ENCODE data around the gene RAB24.
"Not testable (repeated sequence)": the region's sequence is repeated elsewhere in the genome, so short reads cannot be mapped to it uniquely, and the experiment has no call there.

RAB24 gene

GRCh38 chr5:177303121-177303924, at the start of gene RAB24, which contains the start of gene PRELID1:
Gene RAB24, minus strand, starts transcription at chr5:177303719. Its CDS starts 431 bp downstream, at chr5:177303288.
Gene PRELID1, plus strand, starts transcription at chr5:177303799. Its CDS starts 187 bp downstream, at chr5:177303986.
- H3K36me3 ChIP-seq (ENCODE audit: insufficient read depth, low read depth, low read length), result peaks cover 49% of the 10 kb centered on the region
- H3K9me3 ChIP-seq (ENCODE audit: insufficient read depth, low read depth, low read length), result no peaks in the 10 kb centered on the region
- no peak within 1 kb of the TSS for H3K27ac ChIP-seq (ENCODE audit: low read length)
- peaks cover 5% of the 10 kb centered on the region for H3K4me1 ChIP-seq (ENCODE audit: insufficient read depth, low read length)
- no peaks in the 10 kb centered on the region for H3K27me3 ChIP-seq (ENCODE audit: insufficient read depth, low read length)
- peak within 1 kb of the TSS; percentile 96 for H3K9ac ChIP-seq (ENCODE audit: low read depth, low read length)
- H3K4me3 ChIP-seq (ENCODE audit: low read length), result peak within 1 kb of the TSS; percentile 98

- Histone ChIP-seq H3K9me3 (ENCODE audit: insufficient read depth, low read depth, low read length) (no peaks in the 10 kb centered on the region), H3K27ac (ENCODE audit: low read length) (no peak overlapping the region), H3K27me3 (ENCODE audit: insufficient read depth, low read length) (peaks cover 19% of the 10 kb centered on the region), H3K36me3 (ENCODE audit: insufficient read depth, low read depth, low read length) (0 out of 2 replicates have a peak, but pooled peaks cover 4% of the 10 kb centered on the region), H3K4me1 (ENCODE audit: insufficient read depth, low read length) (peaks cover 7% of the 10 kb centered on the region), H3K4me3 (ENCODE audit: low read length) (no peak overlapping the region), H3K9ac (ENCODE audit: low read depth, low read length) (no peak overlapping the region)
These were observed 49.6 kb upstream of the RAB24 start for GRCh38 chr5:177353093-177353492.

GRCh38 chr5:177351392-177352329, 48.1 kb upstream of the RAB24 start, which contains the start of gene LMAN2:
Gene LMAN2, minus strand, starts transcription at chr5:177351668. Its CDS starts 21 bp downstream, at chr5:177351647.
- Histone ChIP-seq H3K36me3 (ENCODE audit: insufficient read depth, low read depth, low read length) (peaks cover 16% of the 10 kb centered on the region; the same call in 1 of the 2 replicates), H3K4me1 (ENCODE audit: insufficient read depth, low read length) (peaks cover 7% of the 10 kb centered on the region)

GRCh38 chr5:177350776-177351391, 47.4 kb upstream of the RAB24 start:
- peak overlapping the region; percentile 89 for H3K27ac ChIP-seq (ENCODE audit: low read length)
- H3K9me3 ChIP-seq (ENCODE audit: insufficient read depth, low read depth, low read length), result no peaks in the 10 kb centered on the region
- peaks cover 7% of the 10 kb centered on the region for H3K4me1 ChIP-seq (ENCODE audit: insufficient read depth, low read length)
- H3K27me3 ChIP-seq (ENCODE audit: insufficient read depth, low read length), result peaks cover 6% of the 10 kb centered on the region
- H3K36me3 ChIP-seq (ENCODE audit: insufficient read depth, low read depth, low read length), result peaks cover 19% of the 10 kb centered on the region; the same call in 1 of the 2 replicates
- peak overlapping the region; percentile 99 for H3K4me3 ChIP-seq (ENCODE audit: low read length)
- H3K9ac ChIP-seq (ENCODE audit: low read depth, low read length), result peak overlapping the region; percentile 96

More at GRCh38 chr5:177351392-177352329, 48.1 kb upstream of the RAB24 start, which contains the start of gene LMAN2:
- peak within 1 kb of the TSS; percentile 99 for H3K4me3 ChIP-seq (ENCODE audit: low read length)
- peaks cover 11% of the 10 kb centered on the region for H3K27me3 ChIP-seq (ENCODE audit: insufficient read depth, low read length)
- H3K9me3 ChIP-seq (ENCODE audit: insufficient read depth, low read depth, low read length), result no peaks in the 10 kb centered on the region
- peak within 1 kb of the TSS; percentile 89 for H3K27ac ChIP-seq (ENCODE audit: low read length)
- H3K9ac ChIP-seq (ENCODE audit: low read depth, low read length), result peak within 1 kb of the TSS; percentile 96

GRCh38 chr5:177349762-177350161, 46.2 kb upstream of the RAB24 start:
- Histone ChIP-seq H3K4me1 (ENCODE audit: insufficient read depth, low read length) (peaks cover 7% of the 10 kb centered on the region), H3K27me3 (ENCODE audit: insufficient read depth, low read length) (peaks cover 2% of the 10 kb centered on the region), H3K36me3 (ENCODE audit: insufficient read depth, low read depth, low read length) (peaks cover 19% of the 10 kb centered on the region; the same call in 1 of the 2 replicates), H3K9ac (ENCODE audit: low read depth, low read length) (no peak overlapping the region), H3K9me3 (ENCODE audit: insufficient read depth, low read depth, low read length) (no peaks in the 10 kb centered on the region), H3K27ac (ENCODE audit: low read length) (no peak overlapping the region), H3K4me3 (ENCODE audit: low read length) (no peak overlapping the region; the same call in 1 of the 2 replicates)

GRCh38 chr5:177349362-177349647, 45.8 kb upstream of the RAB24 start:
- Histone ChIP-seq H3K4me1 (ENCODE audit: insufficient read depth, low read length) (peaks cover 7% of the 10 kb centered on the region), H3K9ac (ENCODE audit: low read depth, low read length) (no peak overlapping the region), H3K27me3 (ENCODE audit: insufficient read depth, low read length) (peaks cover 2% of the 10 kb centered on the region; the same call in 1 of the 2 replicates), H3K4me3 (ENCODE audit: low read length) (no peak overlapping the region), H3K36me3 (ENCODE audit: insufficient read depth, low read depth, low read length) (peaks cover 19% of the 10 kb centered on the region; the same call in 1 of the 2 replicates), H3K9me3 (ENCODE audit: insufficient read depth, low read depth, low read length) (no peaks in the 10 kb centered on the region), H3K27ac (ENCODE audit: low read length) (no peak overlapping the region)

- Histone ChIP-seq H3K9me3 (ENCODE audit: insufficient read depth, low read depth, low read length) (no peaks in the 10 kb centered on the region), H3K27ac (ENCODE audit: low read length) (no peak overlapping the region), H3K27me3 (ENCODE audit: insufficient read depth, low read length) (no peaks in the 10 kb centered on the region), H3K36me3 (ENCODE audit: insufficient read depth, low read depth, low read length) (peaks cover 25% of the 10 kb centered on the region; the same call in 1 of the 2 replicates), H3K9ac (ENCODE audit: low read depth, low read length) (no peak overlapping the region), H3K4me3 (ENCODE audit: low read length) (no peak overlapping the region), H3K4me1 (ENCODE audit: insufficient read depth, low read length) (peaks cover 7% of the 10 kb centered on the region)
These were observed 44.2 kb upstream of the RAB24 start for GRCh38 chr5:177347699-177348098.

- H3K27me3 ChIP-seq (ENCODE audit: insufficient read depth, low read length), result no peaks in the 10 kb centered on the region
- H3K4me3 ChIP-seq (ENCODE audit: low read length), result no peak overlapping the region
- H3K4me1 ChIP-seq (ENCODE audit: insufficient read depth, low read length), result peaks cover 7% of the 10 kb centered on the region
- no peak overlapping the region for H3K9ac ChIP-seq (ENCODE audit: low read depth, low read length)
- H3K9me3 ChIP-seq (ENCODE audit: insufficient read depth, low read depth, low read length), result no peaks in the 10 kb centered on the region
- H3K36me3 ChIP-seq (ENCODE audit: insufficient read depth, low read depth, low read length), result peaks cover 28% of the 10 kb centered on the region; the same call in 1 of the 2 replicates
- no peak overlapping the region for H3K27ac ChIP-seq (ENCODE audit: low read length)
These were observed 43.3 kb upstream of the RAB24 start for GRCh38 chr5:177346820-177347219.

GRCh38 chr5:177344891-177345290, 41.4 kb upstream of the RAB24 start:
- no peak overlapping the region for H3K4me3 ChIP-seq (ENCODE audit: low read length)
- H3K36me3 ChIP-seq (ENCODE audit: insufficient read depth, low read depth, low read length), result peaks cover 35% of the 10 kb centered on the region
- no peaks in the 10 kb centered on the region for H3K9me3 ChIP-seq (ENCODE audit: insufficient read depth, low read depth, low read length)
- no peak overlapping the region for H3K9ac ChIP-seq (ENCODE audit: low read depth, low read length)
- H3K27me3 ChIP-seq (ENCODE audit: insufficient read depth, low read length), result no peaks in the 10 kb centered on the region
- no peak overlapping the region for H3K27ac ChIP-seq (ENCODE audit: low read length)
- no peaks in the 10 kb centered on the region; the same call in 1 of the 2 replicates for H3K4me1 ChIP-seq (ENCODE audit: insufficient read depth, low read length)

- Histone ChIP-seq H3K9ac (ENCODE audit: low read depth, low read length) (no peak overlapping the region), H3K9me3 (ENCODE audit: insufficient read depth, low read depth, low read length) (no peaks in the 10 kb centered on the region), H3K4me3 (ENCODE audit: low read length) (no peak overlapping the region), H3K4me1 (ENCODE audit: insufficient read depth, low read length) (no peaks in the 10 kb centered on the region; the same call in 1 of the 2 replicates), H3K27ac (ENCODE audit: low read length) (no peak overlapping the region), H3K36me3 (ENCODE audit: insufficient read depth, low read depth, low read length) (peaks cover 35% of the 10 kb centered on the region), H3K27me3 (ENCODE audit: insufficient read depth, low read length) (no peaks in the 10 kb centered on the region)
These were observed 40.3 kb upstream of the RAB24 start for GRCh38 chr5:177343777-177344176.

GRCh38 chr5:177343000-177343399, 39.5 kb upstream of the RAB24 start:
- not testable (repeated sequence) for H3K27ac ChIP-seq (ENCODE audit: low read length); H3K4me3 ChIP-seq (ENCODE audit: low read length); H3K9me3 ChIP-seq (ENCODE audit: insufficient read depth, low read depth, low read length); H3K9ac ChIP-seq (ENCODE audit: low read depth, low read length); H3K4me1 ChIP-seq (ENCODE audit: insufficient read depth, low read length); H3K27me3 ChIP-seq (ENCODE audit: insufficient read depth, low read length)
- peaks cover 36% of the 10 kb centered on the region for H3K36me3 ChIP-seq (ENCODE audit: insufficient read depth, low read depth, low read length)

Data from iPS-20b (cell line).